HL-60 (cell line): ENCODE data around the gene CDT1.

Experiments used
- POLR2AphosphoS5 ChIP-seq: IDR thresholded peaks from 2 replicates; pipeline ENCODE4 v1.6.1; 2012; ENCODE audit warnings: low read depth
- TF ChIP-seq, protein P1 (sequence below): IDR thresholded peaks from one replicate; pipeline ENCODE4 v1.5.1; 2011; ENCODE audit warnings: low read length, control low read depth, inconsistent platforms; ENCODE audit not compliant: insufficient read depth

DNA sequence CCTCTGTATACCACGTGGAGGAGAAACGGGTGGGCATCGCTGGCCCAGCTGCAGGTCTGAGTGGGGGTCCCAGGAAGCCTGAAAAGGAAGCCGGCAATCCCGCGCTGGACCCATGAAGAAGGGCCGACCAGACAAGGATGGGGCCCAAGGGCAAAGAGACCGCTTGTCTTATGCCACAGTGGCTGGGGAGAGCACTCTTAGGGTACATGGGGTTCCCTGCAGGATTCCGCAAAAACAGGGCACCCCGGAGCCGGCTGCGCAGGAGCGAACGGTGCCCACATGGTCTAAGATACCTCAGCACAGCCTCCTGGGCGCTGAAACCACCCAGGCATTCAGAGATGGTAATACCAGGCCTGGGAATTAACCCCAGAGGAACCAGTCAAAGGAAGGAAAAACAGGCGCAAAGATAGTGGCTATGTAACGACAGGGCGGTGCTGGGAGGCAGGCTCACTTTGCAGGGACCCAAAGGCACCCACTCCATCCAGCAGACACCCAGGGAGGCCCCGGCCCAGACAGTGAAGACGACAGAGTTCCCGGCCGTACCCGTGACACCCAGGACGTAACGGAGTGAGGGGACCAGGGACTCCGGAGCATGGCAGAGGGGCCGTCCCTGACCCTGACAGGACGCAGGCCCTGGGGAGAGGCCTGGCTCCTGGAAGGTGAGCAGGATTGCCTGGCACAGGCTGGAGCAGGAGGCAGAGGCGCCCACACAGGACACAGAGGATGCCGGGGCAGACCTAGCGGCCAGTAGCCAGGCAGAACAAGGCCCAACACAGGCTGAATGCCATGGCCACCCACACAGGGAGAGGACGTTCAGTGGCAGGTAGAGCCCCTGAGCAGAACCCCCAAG is 28.8 kb upstream of the CDT1 start:
- TF ChIP-seq, protein P1, sequence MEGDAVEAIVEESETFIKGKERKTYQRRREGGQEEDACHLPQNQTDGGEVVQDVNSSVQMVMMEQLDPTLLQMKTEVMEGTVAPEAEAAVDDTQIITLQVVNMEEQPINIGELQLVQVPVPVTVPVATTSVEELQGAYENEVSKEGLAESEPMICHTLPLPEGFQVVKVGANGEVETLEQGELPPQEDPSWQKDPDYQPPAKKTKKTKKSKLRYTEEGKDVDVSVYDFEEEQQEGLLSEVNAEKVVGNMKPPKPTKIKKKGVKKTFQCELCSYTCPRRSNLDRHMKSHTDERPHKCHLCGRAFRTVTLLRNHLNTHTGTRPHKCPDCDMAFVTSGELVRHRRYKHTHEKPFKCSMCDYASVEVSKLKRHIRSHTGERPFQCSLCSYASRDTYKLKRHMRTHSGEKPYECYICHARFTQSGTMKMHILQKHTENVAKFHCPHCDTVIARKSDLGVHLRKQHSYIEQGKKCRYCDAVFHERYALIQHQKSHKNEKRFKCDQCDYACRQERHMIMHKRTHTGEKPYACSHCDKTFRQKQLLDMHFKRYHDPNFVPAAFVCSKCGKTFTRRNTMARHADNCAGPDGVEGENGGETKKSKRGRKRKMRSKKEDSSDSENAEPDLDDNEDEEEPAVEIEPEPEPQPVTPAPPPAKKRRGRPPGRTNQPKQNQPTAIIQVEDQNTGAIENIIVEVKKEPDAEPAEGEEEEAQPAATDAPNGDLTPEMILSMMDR, result no peak
- TF ChIP-seq POLR2AphosphoS5, result no peak
